HG03469 (cell line): ENCODE data around the gene LRRFIP1.
"Not testable (repeated sequence)": the region's sequence is repeated elsewhere in the genome, so short reads cannot be mapped to it uniquely, and the experiment has no call there.

ENCODE experiments used
- ATAC-seq: cut with Tn5 transposase; IDR thresholded peaks from one replicate; pipeline ENCODE4 v1.9.1; 2021; ENCODE audit warnings: mild to moderate bottlenecking, moderate library complexity, moderate number of reproducible peaks; ENCODE audit not compliant: unreplicated experiment

Gene LRRFIP1

GRCh38 chr2:237763812-237764211 lies 136.4 kb downstream of the LRRFIP1 start:
- no peak for ATAC-seq

- ATAC-seq = not testable (repeated sequence)
These were observed 137.7 kb downstream of the LRRFIP1 start for GRCh38 chr2:237765122-237765521.

DNA sequence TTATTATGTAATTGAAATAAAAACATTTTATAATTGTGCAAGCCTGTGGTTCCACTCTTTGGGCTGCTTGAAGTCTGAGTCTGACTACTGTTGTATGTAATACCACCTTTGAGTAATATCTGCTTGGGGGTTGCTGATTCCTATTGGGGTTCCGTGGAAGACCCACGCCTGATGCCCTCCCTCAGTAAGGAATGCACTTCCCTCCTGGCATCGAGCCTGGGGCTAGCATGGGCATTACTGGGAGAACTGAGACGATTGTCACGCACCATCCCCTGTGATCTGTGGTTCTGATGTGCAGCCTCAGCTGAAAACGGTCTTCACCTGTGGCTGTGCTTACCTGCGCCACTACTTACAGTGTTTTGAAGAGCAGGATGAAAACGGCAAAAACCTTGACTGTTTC lies 138.5 kb downstream of the LRRFIP1 start:
- no peak for ATAC-seq

GRCh38 chr2:237766340-237766739 lies 139.0 kb downstream of the LRRFIP1 start:
- no peak for ATAC-seq

GRCh38 chr2:237772513-237772912 lies 145.1 kb downstream of the LRRFIP1 start:
- ATAC-seq = no peak

DNA sequence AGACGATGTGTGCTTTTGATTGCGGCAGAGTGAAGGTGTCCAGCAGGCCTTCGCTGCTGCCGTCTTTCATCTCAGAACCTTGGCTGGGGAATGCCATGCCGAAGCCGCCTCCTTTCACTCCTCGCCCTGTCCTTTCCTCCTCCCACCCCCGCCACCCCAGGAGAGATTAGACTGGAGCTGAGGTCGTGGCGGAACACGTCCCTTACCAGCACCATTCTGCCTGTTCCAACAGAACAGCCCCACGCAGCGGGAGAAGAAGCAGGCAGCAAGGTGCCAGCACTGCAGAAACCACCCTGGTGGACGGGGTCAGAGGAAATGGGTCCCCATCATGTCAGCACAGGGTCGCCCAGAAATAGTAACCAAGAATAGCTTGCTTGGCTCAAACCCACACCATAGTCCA lies 146.4 kb downstream of the LRRFIP1 start:
- ATAC-seq = no peak

- ATAC-seq = no peak
These were observed 147.6 kb downstream of the LRRFIP1 start for GRCh38 chr2:237774811-237775553.

GRCh38 chr2:237779521-237779920 lies 152.1 kb downstream of the LRRFIP1 start:
- no peak for ATAC-seq

DNA sequence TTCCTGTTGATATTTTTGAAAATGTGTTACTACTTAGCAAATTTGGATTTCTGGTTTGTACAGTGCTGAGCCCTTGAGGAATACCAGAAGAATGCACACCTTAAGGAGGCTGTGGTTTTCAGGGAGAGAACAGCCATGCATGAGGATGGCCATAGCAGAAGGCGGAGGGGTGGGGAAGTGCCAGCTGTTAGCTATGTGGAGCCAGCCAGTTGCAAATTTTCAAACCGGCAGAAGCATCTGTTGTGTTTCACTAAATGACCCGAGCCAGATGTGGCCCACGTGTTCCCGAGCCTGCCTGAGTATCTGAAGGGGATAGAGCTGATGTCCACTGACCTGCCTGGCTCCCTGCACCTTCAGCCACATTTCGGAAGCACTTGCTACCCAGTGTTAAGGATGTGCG lies 154.8 kb downstream of the LRRFIP1 start:
- ATAC-seq = no peak

GRCh38 chr2:237783678-237784077 lies 156.3 kb downstream of the LRRFIP1 start:
- not testable (repeated sequence) for ATAC-seq

DNA sequence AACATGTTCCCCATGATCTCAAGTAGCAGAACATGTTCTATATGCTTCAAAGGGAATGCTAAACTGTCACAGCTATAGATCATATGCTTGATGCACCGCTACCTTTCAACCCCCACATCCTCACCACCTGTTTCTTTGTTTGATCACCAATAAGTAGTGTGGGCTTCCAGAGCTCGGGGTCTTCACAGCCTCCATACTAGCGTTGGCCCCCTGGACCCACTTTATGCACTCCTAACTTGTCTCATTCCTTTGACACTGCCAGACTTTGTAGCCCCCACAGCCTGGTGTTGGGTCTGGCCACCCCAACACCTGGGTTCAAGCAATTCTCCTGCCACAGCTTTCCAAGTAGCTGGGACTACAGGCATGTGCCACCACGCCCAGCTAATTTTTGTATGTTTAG lies 159.5 kb downstream of the LRRFIP1 start:
- ATAC-seq = no peak

- no peak for ATAC-seq
These were observed 163.0 kb downstream of the LRRFIP1 start for GRCh38 chr2:237790353-237790752.

- ATAC-seq = no peak
These were observed 164.8 kb downstream of the LRRFIP1 start for GRCh38 chr2:237791977-237792727.

- no peak for ATAC-seq
These were observed 169.9 kb downstream of the LRRFIP1 start for GRCh38 chr2:237797253-237797652.

GRCh38 chr2:237798236-237799059 lies 171.1 kb downstream of the LRRFIP1 start, which contains the start of gene RBM44:
Gene RBM44, plus strand, starts transcription at chr2:237798779. Its CDS starts 14,831 bp downstream, at chr2:237813610.
- ATAC-seq = no peak

DNA sequence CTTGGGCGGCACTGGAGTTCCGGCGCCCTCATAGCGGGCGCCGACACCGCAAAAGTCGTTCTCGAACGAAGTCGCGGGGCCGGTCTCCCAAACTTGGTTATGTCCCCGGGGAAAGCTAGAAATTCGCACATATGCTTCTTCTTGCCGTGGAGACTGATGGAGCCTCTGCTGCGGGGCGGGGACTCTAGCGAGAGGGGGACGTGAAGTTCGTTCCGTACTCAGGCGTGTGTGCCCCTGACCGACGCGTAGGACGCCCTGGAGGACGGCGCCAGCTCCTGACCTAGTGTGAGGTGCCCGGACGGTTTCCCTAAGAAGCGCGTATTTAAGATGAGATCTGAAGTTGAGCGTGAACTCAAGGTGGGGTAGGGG lies 171.7 kb downstream of the LRRFIP1 start:
- ATAC-seq = no peak

DNA sequence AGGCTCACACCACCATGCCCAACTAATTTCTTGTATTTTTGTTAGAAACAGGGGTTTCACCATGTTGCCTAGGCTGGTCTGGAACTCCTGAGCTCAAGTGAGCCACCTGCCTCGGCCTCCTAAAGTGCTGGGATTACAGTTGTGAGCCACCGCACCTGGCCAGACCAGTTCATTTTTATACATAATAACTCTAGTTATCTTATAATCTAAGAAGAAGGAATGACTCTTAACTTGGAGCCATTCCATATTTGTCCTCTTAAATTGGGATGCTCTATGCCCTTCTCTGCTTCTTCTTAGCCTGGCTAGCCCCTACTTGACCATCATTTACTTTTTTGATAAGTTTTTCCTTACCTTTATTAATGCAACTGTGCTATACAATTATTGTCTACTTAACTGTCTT lies 174.1 kb downstream of the LRRFIP1 start:
- ATAC-seq = no peak

DNA sequence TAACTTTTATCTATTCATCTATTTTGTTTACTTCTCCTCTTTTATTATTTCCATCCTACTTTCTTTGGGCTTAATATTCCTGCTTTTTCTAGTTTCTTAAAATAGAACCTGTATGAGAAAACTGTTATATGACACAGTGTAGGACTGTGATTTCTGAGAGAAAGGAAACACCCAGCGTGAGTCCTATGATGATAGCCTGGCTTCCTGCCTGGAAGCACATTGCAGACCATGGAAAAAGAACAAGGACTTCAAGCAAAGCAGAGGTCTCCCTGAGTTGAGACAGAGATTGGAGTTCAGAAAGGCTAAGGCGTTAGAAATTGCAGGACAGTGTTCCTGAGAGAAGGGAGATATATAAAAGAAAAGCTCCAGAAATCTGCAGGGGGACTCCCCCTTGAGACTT lies 178.9 kb downstream of the LRRFIP1 start:
- ATAC-seq = no peak

GRCh38 chr2:237815637-237816036 lies 188.2 kb downstream of the LRRFIP1 start:
- no peak for ATAC-seq

DNA sequence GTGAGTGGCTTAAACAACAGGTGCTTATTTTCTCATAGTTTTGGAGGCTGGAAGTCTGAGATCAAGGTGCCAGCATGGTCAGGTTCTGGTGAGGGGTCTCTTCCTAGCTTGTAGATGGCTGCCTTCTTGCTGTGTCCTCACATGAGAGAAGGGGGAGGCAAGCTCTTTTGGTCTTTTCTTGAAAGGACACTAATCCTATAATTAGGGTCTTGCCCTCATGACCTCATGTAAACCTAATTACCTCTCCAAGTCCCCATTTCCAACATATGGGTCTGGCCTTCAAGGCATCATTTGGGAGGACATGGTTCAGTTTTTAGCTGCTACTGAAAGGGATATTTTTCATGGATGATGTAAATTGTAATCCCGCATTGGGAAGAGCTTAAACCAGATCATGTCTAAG lies 189.1 kb downstream of the LRRFIP1 start:
- no peak for ATAC-seq

DNA sequence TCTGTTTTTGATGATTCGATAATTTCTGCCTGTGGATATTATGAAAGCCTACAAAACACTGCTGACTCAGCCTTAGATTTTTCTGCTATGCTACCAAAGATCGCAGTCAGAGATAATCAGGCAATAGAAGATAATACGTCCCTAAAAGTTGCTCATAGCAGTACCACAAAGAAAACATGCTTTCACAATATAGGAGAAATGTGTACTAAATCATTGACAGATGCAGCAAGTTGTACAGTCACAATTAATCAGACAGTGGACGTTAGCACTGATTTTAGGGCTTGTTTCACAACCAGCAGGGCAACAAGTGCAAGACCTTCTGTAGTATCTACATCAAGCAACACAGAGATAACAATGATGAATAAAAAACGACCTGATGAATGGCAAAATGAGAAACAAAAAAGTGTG lies 190.7 kb downstream of the LRRFIP1 start:
- ATAC-seq = no peak
